Upper lobe of left lung (tissue), 6 donors: ENCODE results near the gene OPCML. TPM values are rescaled to one million over a fixed set of nuclear protein-coding genes. Genes with fewer than 3 reads are reported as not detected.

ENCODE experiments used
- ATAC-seq, 2 donors: fragments of 200-7000 bp; cut with Tn5 transposase; one replicate each; pipeline ENCODE4 v1.9.1; 2022; ENCODE audit warnings: mild to moderate bottlenecking in 2 of 2, moderate library complexity in 2 of 2; ENCODE audit not compliant: low FRiP score in 2 of 2
- DNase-seq, 2 donors: peaks; one replicate each; pipeline ENCODE4 v3.0.0-alpha.2; 2019 to 2020
- H3K27ac ChIP-seq, 4 donors: fragments of 200-600 bp; sonication (generic); one replicate each; pipeline ENCODE4 v1.5.1; 2016 to 2019
- H3K27me3 ChIP-seq, 4 donors: fragments of 200-600 bp; sonication (generic); one replicate each; pipeline ENCODE4 v1.5.1; 2017 to 2019
- H3K36me3 ChIP-seq, 4 donors: fragments of 200-600 bp; sonication (generic); one replicate each; pipeline ENCODE4 v1.5.1; 2016 to 2019
- H3K4me1 ChIP-seq, 4 donors: fragments of 200-600 bp; sonication (generic); one replicate each; pipeline ENCODE4 v1.5.1; 2018 to 2019
- H3K4me3 ChIP-seq, 4 donors: fragments of 200-600 bp; sonication (generic); one replicate each; pipeline ENCODE4 v1.5.1; 2017 to 2019; ENCODE audit warnings: mild to moderate bottlenecking in 2 of 4, moderate library complexity in 1 of 4
- H3K9me3 ChIP-seq, 4 donors: fragments of 200-600 bp; sonication (generic); one replicate each; pipeline ENCODE4 v1.5.1; 2018 to 2019
- CTCF ChIP-seq, 6 experiments: fragments of 450-650 bp in 4 of 6; fragments of 200-600 bp in 2 of 6; sonication (generic) in 2 of 6; IDR thresholded peaks; one replicate each; pipeline ENCODE4 v1.5.1; 2016 to 2019; ENCODE audit warnings: antibody characterized with exemption in 6 of 6
- EP300 ChIP-seq, 4 donors: sonication (generic); formaldehyde crosslinking; IDR thresholded peaks; one replicate each; pipeline ENCODE4 v1.5.1; 2017; ENCODE audit warnings: antibody characterized with exemption in 4 of 4, control low read depth in 2 of 4
- POLR2A ChIP-seq, 4 donors: fragments of 450-650 bp; IDR thresholded peaks; one replicate each; pipeline ENCODE4 v1.5.1; 2016 to 2017; ENCODE audit warnings: antibody characterized with exemption in 4 of 4, mild to moderate bottlenecking in 2 of 4
- POLR2AphosphoS5 ChIP-seq, 2 donors: sonication (generic); formaldehyde crosslinking; IDR thresholded peaks; one replicate each; pipeline ENCODE4 v1.5.1; 2017; ENCODE audit warnings: antibody characterized with exemption in 2 of 2
- WGBS, 2 donors: methylation state at CpG; one replicate each; pipeline ENCODE4 v1.1.5; 2017 to 2018; 5-methylcytosine and 5-hydroxymethylcytosine counted together
- total RNA-seq, 6 donors: library from RNA; depleted of rRNA in 4 of 6; stranded (reverse); fragments of >200 nt in 4 of 6; gene quantifications; one replicate each; pipeline versions ENCODE4 v1.1.0 to v1.2.1, GENCODE V29; 2016 to 2021
- donor health status: DM: no; HTN: no; CAD: no; lungs with moderate emphysema.
- donor health status: DM: no; HTN: yes; CAD: no; lungs with severe emphysema.

Gene OPCML
- total RNA-seq, 6 donors from 2014 or later = 0.10 TPM; not detected in 5

GRCh38 chr11:132802947-132803346 lies 729.4 kb downstream of the OPCML start:
- TF ChIP-seq POLR2AphosphoS5 (IDR thresholded peaks at IDR 0.05) (no peak), EP300 (IDR thresholded peaks at IDR 0.05) (no peak), CTCF (IDR thresholded peaks at IDR 0.05) (no peak), POLR2A (IDR thresholded peaks at IDR 0.05) (no peak)
- 76 to 77% methylated on average over 4 of the region's 4 CpGs for WGBS, 2 donors
- no peaks in the 10 kb centered on the region for H3K36me3 ChIP-seq
- ATAC-seq = no peak
- H3K27ac ChIP-seq = no peak overlapping the region
- H3K9me3 ChIP-seq = no peaks in the 10 kb centered on the region
- no peak for DNase-seq
- no peak overlapping the region for H3K4me3 ChIP-seq
- no peaks in the 10 kb centered on the region for H3K27me3 ChIP-seq
- no peaks in the 10 kb centered on the region for H3K4me1 ChIP-seq

- Histone ChIP-seq H3K27me3 (no peaks in the 10 kb centered on the region), H3K9me3 (no peaks in the 10 kb centered on the region), H3K4me1 (no peaks in the 10 kb centered on the region), H3K27ac (no peak overlapping the region), H3K4me3 (no peak overlapping the region), H3K36me3 (no peaks in the 10 kb centered on the region)
- DNase-seq = no peak
- ATAC-seq = no peak
- no peak for TF ChIP-seq POLR2AphosphoS5 (IDR thresholded peaks at IDR 0.05)
- TF ChIP-seq CTCF (IDR thresholded peaks at IDR 0.05) = no peak
- TF ChIP-seq EP300 (IDR thresholded peaks at IDR 0.05) = no peak
- TF ChIP-seq POLR2A (IDR thresholded peaks at IDR 0.05) = no peak
- 83 to 92% methylated on average over 9 of the region's 9 CpGs for WGBS, 2 donors
Observed at GRCh38 chr11:132793831-132794230, 738.5 kb downstream of the OPCML start.

- DNase-seq (peak in 1 of 2 donors; percentile 47), ATAC-seq (peak in 1 of 2 donors; percentile 19)
- Histone ChIP-seq H3K27me3 (no peaks in the 10 kb centered on the region), H3K27ac (no peak overlapping the region), H3K4me1 (no peaks in the 10 kb centered on the region), H3K4me3 (no peak overlapping the region), H3K36me3 (no peaks in the 10 kb centered on the region), H3K9me3 (no peaks in the 10 kb centered on the region)
- TF ChIP-seq CTCF (IDR thresholded peaks at IDR 0.05) = no peak
- no peak for TF ChIP-seq EP300 (IDR thresholded peaks at IDR 0.05)
- TF ChIP-seq POLR2AphosphoS5 (IDR thresholded peaks at IDR 0.05) = no peak
- TF ChIP-seq POLR2A (IDR thresholded peaks at IDR 0.05) = no peak
- 65 to 71% methylated on average over 11 to 28 of the region's 29 CpGs for WGBS, 2 donors
Observed at GRCh38 chr11:132792341-132793140, 739.8 kb downstream of the OPCML start.

- Histone ChIP-seq H3K9me3 (no peaks in the 10 kb centered on the region), H3K27ac (no peak overlapping the region), H3K27me3 (no peaks in the 10 kb centered on the region), H3K36me3 (no peaks in the 10 kb centered on the region), H3K4me1 (no peaks in the 10 kb centered on the region), H3K4me3 (no peak overlapping the region)
- TF ChIP-seq EP300 (IDR thresholded peaks at IDR 0.05) (no peak), POLR2AphosphoS5 (IDR thresholded peaks at IDR 0.05) (no peak)
- WGBS, 2 donors = 77 to 89% methylated on average over 7 of the region's 7 CpGs
- DNase-seq = no peak
- ATAC-seq = no peak
Observed at GRCh38 chr11:132790971-132791370, 741.3 kb downstream of the OPCML start.

GRCh38 chr11:132790466-132790865 lies 741.8 kb downstream of the OPCML start:
- Histone ChIP-seq H3K4me1 (no peaks in the 10 kb centered on the region), H3K9me3 (no peaks in the 10 kb centered on the region), H3K27ac (no peak overlapping the region), H3K36me3 (no peaks in the 10 kb centered on the region), H3K4me3 (no peak overlapping the region), H3K27me3 (no peaks in the 10 kb centered on the region)
- ATAC-seq (no peak), DNase-seq (no peak)
- TF ChIP-seq POLR2AphosphoS5 (IDR thresholded peaks at IDR 0.05) = no peak
- no peak for TF ChIP-seq EP300 (IDR thresholded peaks at IDR 0.05)
- no peak for TF ChIP-seq CTCF (IDR thresholded peaks at IDR 0.05)
- TF ChIP-seq POLR2A (IDR thresholded peaks at IDR 0.05) = no peak
- 83 to 84% methylated on average over 5 of the region's 5 CpGs for WGBS, 2 donors
